Lung microvascular endothelial cell (primary cell): ENCODE measurements around the gene RRN3. TPM values are rescaled to one million over a fixed set of nuclear protein-coding genes. Genes with fewer than 3 reads are reported as not detected.
A peak's percentile ranks its signal among the peaks of the same experiment; 100 is the strongest.
"Not testable (repeated sequence)": the region's sequence is repeated elsewhere in the genome, so short reads cannot be mapped to it uniquely, and the experiment has no call there.

Source experiments
- DNase-seq, 2 donors: peaks; one replicate each; pipeline versions ENCODE4 v3.0.0 to v3.0.0-alpha.2; 2010; ENCODE audit warnings: low read depth in 2 of 2
- total RNA-seq: library from RNA; depleted of rRNA; stranded (reverse); fragments of >200 nt; gene quantifications from 2 replicates; pipeline ENCODE4 v1.2.1, GENCODE V29; 2014

RRN3 gene
- total RNA-seq, result 20.9 and 33.1 TPM in 2 replicates

GRCh38 chr16:15093955-15094827, at the start of gene RRN3:
TSS of gene RRN3 (minus strand) at chr16:15094272. CDS start at chr16:15094233, 39 bp downstream.
- DNase-seq, result peak; percentile 85 to 94

GRCh38 chr16:15143601-15144091, 49.6 kb upstream of the RRN3 start:
- DNase-seq, result peak in 1 of 2 donors; percentile 34

GRCh38 chr16:15142891-15143600, 49.0 kb upstream of the RRN3 start:
- DNase-seq, result not testable (repeated sequence)

GRCh38 chr16:15142107-15142890, 48.2 kb upstream of the RRN3 start:
- peak in 1 of 2 donors; percentile 6 for DNase-seq

GRCh38 chr16:15141586-15141985, 47.5 kb upstream of the RRN3 start:
- no peak for DNase-seq

GRCh38 chr16:15140444-15141365, 46.6 kb upstream of the RRN3 start:
- DNase-seq, result peak in 1 of 2 donors; percentile 1

- not testable (repeated sequence) for DNase-seq
These were observed 43.4 kb upstream of the RRN3 start for GRCh38 chr16:15137514-15137913.

GRCh38 chr16:15135483-15136360, 41.6 kb upstream of the RRN3 start:
- not testable (repeated sequence) for DNase-seq

GRCh38 chr16:15134752-15135482, 40.8 kb upstream of the RRN3 start:
- DNase-seq, result not testable (repeated sequence)

- not testable (repeated sequence) for DNase-seq
These were observed 39.5 kb upstream of the RRN3 start for GRCh38 chr16:15133554-15133953.

GRCh38 chr16:15132719-15133428, 38.8 kb upstream of the RRN3 start:
- DNase-seq, result not testable (repeated sequence)

GRCh38 chr16:15130943-15131700, 37.0 kb upstream of the RRN3 start:
- not testable (repeated sequence) for DNase-seq

- DNase-seq, result not testable (repeated sequence)
These were observed 36.3 kb upstream of the RRN3 start for GRCh38 chr16:15130256-15130932.

- DNase-seq, result not testable (repeated sequence)
These were observed 33.8 kb upstream of the RRN3 start for GRCh38 chr16:15127641-15128425.

GRCh38 chr16:15100372-15100987, 6.4 kb upstream of the RRN3 start:
- not testable (repeated sequence) for DNase-seq
